GM23338 (cell line): ENCODE measurements around the gene CHMP6. TPM values are rescaled to one million over a fixed set of nuclear protein-coding genes. Genes with fewer than 3 reads are reported as not detected.
A peak's percentile ranks its signal among the peaks of the same experiment; 100 is the strongest.

ENCODE experiments used
- ATAC-seq: fragments of 200-7000 bp; cut with Tn5 transposase; 3 replicates; pipeline ENCODE4 v1.9.1; 2020
- DNase-seq: peaks from one replicate; pipeline ENCODE4 v3.0.0-alpha.2; 2015; ENCODE audit warnings: low spot score
- H2AFZ ChIP-seq: fragments of 200-600 bp; sonication (generic); 2 replicates; pipeline ENCODE4 v1.8.0; 2016; ENCODE audit warnings: antibody characterized with exemption, mild to moderate bottlenecking, moderate library complexity
- H3F3A ChIP-seq: fragments of 200-600 bp; sonication (generic); replicated peaks from 2 replicates; pipeline ENCODE4 v1.8.0; 2017; ENCODE audit warnings: antibody characterized with exemption, mixed run types, low read depth
- H3K27ac ChIP-seq: fragments of 200-600 bp; sonication (generic); 2 replicates; pipeline ENCODE4 v1.6.1; 2016; ENCODE audit warnings: low read depth
- H3K27me3 ChIP-seq: fragments of 200-600 bp; sonication (generic); 2 replicates; pipeline ENCODE4 v1.8.0; 2016; ENCODE audit warnings: mild to moderate bottlenecking, mixed run types, moderate library complexity; ENCODE audit not compliant: insufficient read depth
- H3K36me3 ChIP-seq: fragments of 200-600 bp; sonication (generic); 2 replicates; pipeline ENCODE4 v1.8.0; 2016; ENCODE audit warnings: mild to moderate bottlenecking; ENCODE audit not compliant: insufficient read depth
- H3K4me1 ChIP-seq: fragments of 200-600 bp; sonication (generic); 2 replicates; pipeline ENCODE4 v1.8.0; 2016; ENCODE audit warnings: mild to moderate bottlenecking, moderate library complexity; ENCODE audit not compliant: insufficient read depth
- H3K4me2 ChIP-seq: fragments of 200-600 bp; sonication (generic); 2 replicates; pipeline ENCODE4 v1.7.1; 2017; ENCODE audit warnings: mixed run types
- H3K4me3 ChIP-seq: fragments of 200-600 bp; sonication (generic); 2 replicates; pipeline ENCODE4 v1.6.1; 2016; ENCODE audit warnings: mixed run types
- H3K79me2 ChIP-seq: fragments of 200-600 bp; sonication (generic); replicated peaks from 2 replicates; pipeline ENCODE4 v1.8.0; 2017; ENCODE audit warnings: mild to moderate bottlenecking; ENCODE audit not compliant: insufficient read depth
- H3K9me2 ChIP-seq: fragments of 200-600 bp; sonication (generic); 2 replicates; pipeline ENCODE4 v1.8.0; 2017; ENCODE audit not compliant: insufficient read depth
- H4K20me1 ChIP-seq: fragments of 200-600 bp; sonication (generic); replicated peaks from 2 replicates; pipeline ENCODE4 v1.8.0; 2017; ENCODE audit warnings: mild to moderate bottlenecking; ENCODE audit not compliant: insufficient read depth
- H3K27ac Mint-ChIP-seq: 2 replicates; pipeline ENCODE4 v1.8.0; 2020; ENCODE audit warnings: inconsistent platforms, mild to moderate bottlenecking, moderate library complexity, mixed read lengths
- H3K27me3 Mint-ChIP-seq: 3 replicates; pipeline ENCODE4 v1.8.0; 2022; ENCODE audit warnings: low read depth, mild to moderate bottlenecking, moderate library complexity, mixed read lengths, inconsistent platforms; ENCODE audit not compliant: insufficient read depth, poor library complexity
- H3K36me3 Mint-ChIP-seq: 3 replicates; pipeline ENCODE4 v1.8.0; 2021; ENCODE audit warnings: low read depth, mild to moderate bottlenecking, inconsistent platforms, moderate library complexity, mixed read lengths
- H3K4me1 Mint-ChIP-seq: 3 replicates; pipeline ENCODE4 v1.8.0; 2020; ENCODE audit warnings: mild to moderate bottlenecking, inconsistent platforms, mixed read lengths
- H3K4me3 Mint-ChIP-seq: 3 replicates; pipeline ENCODE4 v1.8.0; 2021; ENCODE audit warnings: moderate library complexity, mild to moderate bottlenecking, inconsistent platforms, mixed read lengths
- H3K9me3 Mint-ChIP-seq: 3 replicates; pipeline ENCODE4 v1.8.0; 2020; ENCODE audit warnings: moderate library complexity, mild to moderate bottlenecking, inconsistent platforms, mixed read lengths
- CREB1 ChIP-seq: fragments of 250-450 bp; sonication (Bioruptor Pico); IDR thresholded peaks from 2 replicates; pipeline ENCODE4 v1.5.0; 2020; ENCODE audit warnings: low read depth, mild to moderate bottlenecking, moderate library complexity
- CTCF ChIP-seq, 2 experiments: fragments of 200-600 bp in 1 of 2; sonication (generic) in 1 of 2; conservative IDR thresholded peaks; 2 replicates each; pipeline versions ENCODE4 v1.5.1 to v1.6.1; 2016 to 2017; ENCODE audit warnings: antibody characterized with exemption in 2 of 2, low read depth in 2 of 2, mild to moderate bottlenecking in 2 of 2, moderate library complexity in 1 of 2
- ETS1 ChIP-seq: IDR thresholded peaks from 2 replicates; pipeline ENCODE4 v1.6.1; 2016; ENCODE audit warnings: antibody characterized with exemption
- STAT1 ChIP-seq: IDR thresholded peaks from one replicate; pipeline ENCODE4 v1.6.1; 2016; ENCODE audit warnings: antibody characterized with exemption; ENCODE audit not compliant: unreplicated experiment
- ZNF331 ChIP-seq: fragments of 250-450 bp; sonication (Bioruptor Pico); IDR thresholded peaks from 2 replicates; pipeline ENCODE4 v1.5.0; 2020; ENCODE audit warnings: low read depth, mild to moderate bottlenecking, moderate library complexity
- polyA plus RNA-seq: library from polyadenylated mRNA; unstranded; fragments of >200 nt; fragmentation: Nextera tagmentation; extraction: Ambion mirVana; gene quantifications from 2 replicates; pipeline ENCODE4 v1.2.1, GENCODE V29; 2016
- total RNA-seq: library from RNA; depleted of rRNA; stranded (reverse); fragments of >200 nt; shearing (Covaris generic); gene quantifications from 2 replicates; pipeline ENCODE4 v1.2.3, GENCODE V29; 2014

The CHMP6 gene
- total and polyA plus RNA-seq, 2 experiments from 2014 or later = 12.3 to 14.0 TPM

DNA sequence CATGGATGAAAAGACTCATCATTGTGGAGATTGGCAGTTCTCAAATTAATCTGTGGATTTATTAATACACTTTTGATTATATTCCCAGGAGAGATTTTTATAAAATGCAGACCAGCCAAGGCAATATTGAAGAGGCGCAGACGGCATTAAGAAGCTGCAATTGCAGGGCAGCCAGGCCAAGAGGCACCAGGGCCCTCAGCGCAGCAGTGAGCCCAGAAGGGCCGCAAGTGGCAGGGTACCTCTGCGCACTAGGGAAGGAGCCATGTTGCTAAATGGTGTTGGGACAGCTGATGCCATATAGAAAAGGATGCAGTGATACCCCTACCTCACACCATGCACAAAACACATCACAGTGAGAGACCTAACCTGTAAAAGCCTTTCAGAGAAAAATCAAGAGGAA lies 36.6 kb upstream of the CHMP6 start (continued):
- TF ChIP-seq CREB1 (CRISPR knock-in tag) (no peak), STAT1 (no peak), ZNF331 (CRISPR knock-in tag) (no peak), ETS1 (no peak)

- no peak overlapping the region for H3K4me2 ChIP-seq
Observed at GRCh38 chr17:80955671-80956280, 35.9 kb upstream of the CHMP6 start.

More at GRCh38 chr17:80955671-80956280, 35.9 kb upstream of the CHMP6 start:
- H3K4me3 Mint-ChIP-seq = no peak overlapping the region
- H3K79me2 ChIP-seq = no peaks in the 10 kb centered on the region
- H3K9me2 ChIP-seq = no peaks in the 10 kb centered on the region
- no peaks in the 10 kb centered on the region for H3F3A ChIP-seq
- H3K4me1 Mint-ChIP-seq = no peaks in the 10 kb centered on the region
- peaks cover 3% of the 10 kb centered on the region for H3K27me3 Mint-ChIP-seq
- no peak overlapping the region for H3K4me3 ChIP-seq
- peak in 1 of 2 experiments; percentile 40; a peak in 3 of 4 replicates for TF ChIP-seq CTCF (conservative IDR thresholded peaks at IDR 0.05; ENCODE audit: low read depth in 2 of 2)
- no peak for TF ChIP-seq STAT1
- no peaks in the 10 kb centered on the region for H3K4me1 ChIP-seq
- H3K36me3 ChIP-seq = no peaks in the 10 kb centered on the region
- no peak for DNase-seq
- H3K27me3 ChIP-seq = no peaks in the 10 kb centered on the region
- H4K20me1 ChIP-seq = no peaks in the 10 kb centered on the region
- peak; percentile 12; the same call in 1 of the 3 replicates for ATAC-seq
- H3K36me3 Mint-ChIP-seq = 0 out of 3 replicates have a peak, but pooled peaks cover 3% of the 10 kb centered on the region
- no peak overlapping the region for H3K27ac ChIP-seq
- no peak overlapping the region for H2AFZ ChIP-seq
- no peaks in the 10 kb centered on the region for H3K9me3 Mint-ChIP-seq
- H3K27ac Mint-ChIP-seq = no peak overlapping the region
